HepG2 (cell line): ENCODE measurements around the gene INO80C. TPM values are rescaled to one million over a fixed set of nuclear protein-coding genes. Genes with fewer than 3 reads are reported as not detected.

Experiments used
- ATAC-seq: fragments of 200-7000 bp; cut with Tn5 transposase; 3 replicates; pipeline ENCODE4 v1.9.1; 2020; ENCODE audit warnings: mild to moderate bottlenecking, moderate library complexity
- BruUV-seq: library from RNA; stranded (reverse); fragments of 400-500 nt; replicated peaks from 2 replicates; lab custom pipeline; 2021; lab: Mats Ljungman, UMichigan
- CTCF ChIA-PET: fragments of 300-600 bp; formaldehyde crosslinking; extraction: SDS; loops from one replicate; lab custom pipeline; 2021; ENCODE audit warnings: low total read pairs, inconsistent platforms, low intra/inter-chr PET ratio; lab: Yijun Ruan, JAX
- POLR2A ChIA-PET: fragments of 350-600 bp; sonication (Branson Sonifier 250); formaldehyde crosslinking; loops from one replicate; lab custom pipeline; 2020; ENCODE audit warnings: antibody characterized with exemption, inconsistent platforms; lab: Yijun Ruan, JAX
- DNase-seq: peaks from one replicate; pipeline ENCODE4 v3.0.0-alpha.2; 2015; ENCODE audit warnings: low spot score
- FAIRE-seq: peaks from 3 replicates; lab custom pipeline; 2011; peaks lifted over from hg19 to GRCh38; lab: Jason Lieb, UNC
- H2AFZ ChIP-seq: one replicate; pipeline ENCODE4 v1.6.1; 2011; ENCODE audit warnings: low read length, inconsistent platforms
- H3K27ac ChIP-seq: fragments of 300-600 bp; 3 replicates; pipeline ENCODE4 v1.8.0; 2011; ENCODE audit warnings: mixed run types, mild to moderate bottlenecking, mixed read lengths, low read length, inconsistent platforms; ENCODE audit not compliant: insufficient read depth; ENCODE audit errors: extremely low read length
- H3K27me3 ChIP-seq, 2 experiments: fragments of 200-600 bp in 1 of 2; 2 replicates in 1 of 2; 3 replicates in 1 of 2; pipeline versions ENCODE4 v1.6.0 to v1.8.0; 2011; ENCODE audit warnings: low read length in 2 of 2, mild to moderate bottlenecking in 2 of 2, moderate library complexity in 2 of 2, inconsistent platforms in 1 of 2; ENCODE audit not compliant: insufficient read depth in 2 of 2, control insufficient read depth in 1 of 2
- H3K36me3 ChIP-seq, 2 experiments: fragments of 200-600 bp in 1 of 2; replicated peaks in 1 of 2; 2 replicates in 1 of 2; 3 replicates in 1 of 2; pipeline versions ENCODE4 v1.5.1 to v1.8.0; 2011; ENCODE audit warnings: low read length in 2 of 2, inconsistent platforms in 1 of 2; ENCODE audit not compliant: insufficient read depth in 2 of 2, control insufficient read depth in 1 of 2
- H3K4me1 ChIP-seq: 2 replicates; pipeline ENCODE4 v1.5.1; 2012; ENCODE audit warnings: low read length, inconsistent platforms; ENCODE audit not compliant: insufficient read depth
- H3K4me2 ChIP-seq: 2 replicates; pipeline ENCODE4 v1.6.0; 2011; ENCODE audit warnings: low read depth, low read length, inconsistent platforms
- H3K4me3 ChIP-seq, 3 experiments: fragments of 200-600 bp in 1 of 3; sonication (generic), shearing (Covaris generic) in 1 of 3; replicated peaks in 1 of 3; 2 replicates each; pipeline ENCODE4 v1.5.1; 2011 to 2016; ENCODE audit warnings: low read length in 3 of 3, inconsistent platforms in 2 of 3, low read depth in 2 of 3, mild to moderate bottlenecking in 2 of 3, control low read depth in 1 of 3, mixed read lengths in 1 of 3; ENCODE audit not compliant: insufficient read depth in 1 of 3
- H3K79me2 ChIP-seq: one replicate; pipeline ENCODE4 v1.6.1; 2011; ENCODE audit warnings: low read length, inconsistent platforms; ENCODE audit not compliant: insufficient read depth
- H3K9ac ChIP-seq: 2 replicates; pipeline ENCODE4 v1.6.0; 2011; ENCODE audit warnings: mild to moderate bottlenecking, low read depth, low read length, inconsistent platforms; ENCODE audit not compliant: insufficient read depth
- H3K9me3 ChIP-seq: 2 replicates; pipeline ENCODE4 v1.5.1; 2012; ENCODE audit warnings: mild to moderate bottlenecking, low read length
- H4K20me1 ChIP-seq: 2 replicates; pipeline ENCODE4 v1.6.0; 2011; ENCODE audit warnings: inconsistent platforms, mild to moderate bottlenecking, low read length, moderate library complexity; ENCODE audit not compliant: insufficient read depth
- ISX ChIP-seq: sonication (generic); formaldehyde crosslinking; conservative IDR thresholded peaks from 2 replicates; pipeline ENCODE4 v1.5.0; 2020; ENCODE audit warnings: missing genetic modification reagents
- ZNF383 ChIP-seq: sonication (generic); formaldehyde crosslinking; IDR thresholded peaks from 2 replicates; pipeline ENCODE4 v1.4.0; 2020; ENCODE audit warnings: missing genetic modification reagents, mild to moderate bottlenecking, borderline replicate concordance
- WGBS: methylation state at CpG from one replicate; pipeline ENCODE4 v1.1.6; 2017; ENCODE audit warnings: low lambda C conversion rate; 5-methylcytosine and 5-hydroxymethylcytosine counted together
- in situ Hi-C: cut with HindIII; loops from 2 replicates; pipeline ENCODE4 v1.10.0; 2017; ENCODE audit warnings: low pct_unique_long_range_greater_than_20kb; ENCODE audit not compliant: extremely low pct_ligation_motif_present
- intact Hi-C: fragments of 100-400 bp; cut with micrococcal nuclease; formaldehyde crosslinking; loops from one replicate; pipeline ENCODE4 v1.10.0; 2022; ENCODE audit not compliant: unreplicated experiment
- polyA plus RNA-seq, 8 experiments: library from polyadenylated mRNA; depleted of rRNA in 3 of 8; stranded (reverse) in 7 of 8; unstranded in 1 of 8; fragments of >200 nt; fragmentation: Illumina TruSeq in 4 of 8; extraction: Trizol in 4 of 8; gene quantifications; 2 replicates each; pipeline versions ENCODE4 v1.2.1 to v1.2.3, GENCODE V29; 2011 to 2016; ENCODE audit warnings: low read depth in 4 of 8, missing spikeins in 1 of 8, mixed read lengths in 1 of 8; ENCODE audit not compliant: insufficient read depth in 1 of 8
- total RNA-seq, 5 experiments: library from RNA; depleted of rRNA; stranded (reverse); fragments of >200 nt; fragmentation: Illumina TruSeq; extraction: Trizol; gene quantifications; 2 replicates each; pipeline ENCODE4 v1.2.3, GENCODE V29; 2016; ENCODE audit warnings: low read depth in 1 of 5
- TF ChIP-seq, protein P1 (sequence below): sonication (generic); formaldehyde crosslinking; IDR thresholded peaks from 2 replicates; pipeline ENCODE4 v1.9.0; 2021; ENCODE audit warnings: mild to moderate bottlenecking, missing genetic modification reagents

Gene INO80C
- total and polyA plus RNA-seq, 2 of the 13 experiments (the other 11 are each of a cell fraction or from before 2014, with no cell fraction given), result 8.2 to 15.4 TPM

DNA sequence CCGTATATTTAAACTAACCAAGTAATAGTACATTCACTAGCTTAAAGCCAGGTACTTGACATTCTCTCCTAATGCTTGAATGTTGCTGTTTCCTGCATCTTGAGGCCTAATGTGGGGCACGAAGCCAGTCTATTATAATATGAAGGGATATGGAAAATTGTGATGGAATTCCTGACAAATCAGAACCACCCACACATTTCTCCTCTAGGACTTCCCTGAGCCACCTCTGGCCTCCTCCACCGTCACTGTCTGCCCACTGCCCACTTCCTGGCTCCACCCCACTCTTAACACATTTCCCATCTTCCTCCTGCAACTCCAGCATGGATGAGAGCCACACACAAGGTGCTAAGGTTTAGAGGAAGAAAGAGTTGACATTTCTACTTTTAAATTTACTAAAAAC lies 19.0 kb upstream of the INO80C start:
- ATAC-seq, result no peak
- no peak for DNase-seq

More for the DNA sequence above, 19.0 kb upstream of the INO80C start:
- no TSS peak for BruUV-seq
- Histone ChIP-seq H3K27ac (no peak overlapping the region), H3K9ac (no peak overlapping the region), H3K36me3 (no peaks in the 10 kb centered on the region), H3K4me3 (no peak overlapping the region), H3K9me3 (no peaks in the 10 kb centered on the region), H4K20me1 (no peaks in the 10 kb centered on the region), H3K79me2 (no peaks in the 10 kb centered on the region), H2AFZ (no peak overlapping the region), H3K4me1 (peaks cover 30% of the 10 kb centered on the region), H3K27me3 (no peaks in the 10 kb centered on the region), H3K4me2 (no peak overlapping the region)
- in situ Hi-C loops (no loop called here), intact Hi-C loops (no loop called here)
- POLR2A ChIA-PET, result no interaction called here
- FAIRE-seq, result no peak
- CTCF ChIA-PET, result no interaction called here
- WGBS, result 62% methylated on average over 3 of the region's 3 CpGs
- TF ChIP-seq ISX (CRISPR knock-in tag) (no peak), ZNF383 (no peak)
- TF ChIP-seq, protein P1, sequence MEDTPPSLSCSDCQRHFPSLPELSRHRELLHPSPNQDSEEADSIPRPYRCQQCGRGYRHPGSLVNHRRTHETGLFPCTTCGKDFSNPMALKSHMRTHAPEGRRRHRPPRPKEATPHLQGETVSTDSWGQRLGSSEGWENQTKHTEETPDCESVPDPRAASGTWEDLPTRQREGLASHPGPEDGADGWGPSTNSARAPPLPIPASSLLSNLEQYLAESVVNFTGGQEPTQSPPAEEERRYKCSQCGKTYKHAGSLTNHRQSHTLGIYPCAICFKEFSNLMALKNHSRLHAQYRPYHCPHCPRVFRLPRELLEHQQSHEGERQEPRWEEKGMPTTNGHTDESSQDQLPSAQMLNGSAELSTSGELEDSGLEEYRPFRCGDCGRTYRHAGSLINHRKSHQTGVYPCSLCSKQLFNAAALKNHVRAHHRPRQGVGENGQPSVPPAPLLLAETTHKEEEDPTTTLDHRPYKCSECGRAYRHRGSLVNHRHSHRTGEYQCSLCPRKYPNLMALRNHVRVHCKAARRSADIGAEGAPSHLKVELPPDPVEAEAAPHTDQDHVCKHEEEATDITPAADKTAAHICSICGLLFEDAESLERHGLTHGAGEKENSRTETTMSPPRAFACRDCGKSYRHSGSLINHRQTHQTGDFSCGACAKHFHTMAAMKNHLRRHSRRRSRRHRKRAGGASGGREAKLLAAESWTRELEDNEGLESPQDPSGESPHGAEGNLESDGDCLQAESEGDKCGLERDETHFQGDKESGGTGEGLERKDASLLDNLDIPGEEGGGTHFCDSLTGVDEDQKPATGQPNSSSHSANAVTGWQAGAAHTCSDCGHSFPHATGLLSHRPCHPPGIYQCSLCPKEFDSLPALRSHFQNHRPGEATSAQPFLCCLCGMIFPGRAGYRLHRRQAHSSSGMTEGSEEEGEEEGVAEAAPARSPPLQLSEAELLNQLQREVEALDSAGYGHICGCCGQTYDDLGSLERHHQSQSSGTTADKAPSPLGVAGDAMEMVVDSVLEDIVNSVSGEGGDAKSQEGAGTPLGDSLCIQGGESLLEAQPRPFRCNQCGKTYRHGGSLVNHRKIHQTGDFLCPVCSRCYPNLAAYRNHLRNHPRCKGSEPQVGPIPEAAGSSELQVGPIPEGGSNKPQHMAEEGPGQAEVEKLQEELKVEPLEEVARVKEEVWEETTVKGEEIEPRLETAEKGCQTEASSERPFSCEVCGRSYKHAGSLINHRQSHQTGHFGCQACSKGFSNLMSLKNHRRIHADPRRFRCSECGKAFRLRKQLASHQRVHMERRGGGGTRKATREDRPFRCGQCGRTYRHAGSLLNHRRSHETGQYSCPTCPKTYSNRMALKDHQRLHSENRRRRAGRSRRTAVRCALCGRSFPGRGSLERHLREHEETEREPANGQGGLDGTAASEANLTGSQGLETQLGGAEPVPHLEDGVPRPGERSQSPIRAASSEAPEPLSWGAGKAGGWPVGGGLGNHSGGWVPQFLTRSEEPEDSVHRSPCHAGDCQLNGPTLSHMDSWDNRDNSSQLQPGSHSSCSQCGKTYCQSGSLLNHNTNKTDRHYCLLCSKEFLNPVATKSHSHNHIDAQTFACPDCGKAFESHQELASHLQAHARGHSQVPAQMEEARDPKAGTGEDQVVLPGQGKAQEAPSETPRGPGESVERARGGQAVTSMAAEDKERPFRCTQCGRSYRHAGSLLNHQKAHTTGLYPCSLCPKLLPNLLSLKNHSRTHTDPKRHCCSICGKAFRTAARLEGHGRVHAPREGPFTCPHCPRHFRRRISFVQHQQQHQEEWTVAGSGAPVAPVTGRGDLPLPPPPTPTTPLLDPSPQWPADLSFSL (CRISPR knock-in tag), result no peak
- TF ChIP-seq, all 625 proteins: peak for 0
